NCI-H128 (cell line): Measurements from ENCODE around the gene PARP12.

ENCODE experiments used
- DNase-seq: peaks from one replicate; lab custom pipeline; 2025; ENCODE audit not compliant: unreplicated experiment; lab: John Stamatoyannopoulos, UW

The PARP12 gene

GRCh38 chr7:140060243-140060630 lies 2.5 kb downstream of the PARP12 start:
- DNase-seq: no peak

DNA sequence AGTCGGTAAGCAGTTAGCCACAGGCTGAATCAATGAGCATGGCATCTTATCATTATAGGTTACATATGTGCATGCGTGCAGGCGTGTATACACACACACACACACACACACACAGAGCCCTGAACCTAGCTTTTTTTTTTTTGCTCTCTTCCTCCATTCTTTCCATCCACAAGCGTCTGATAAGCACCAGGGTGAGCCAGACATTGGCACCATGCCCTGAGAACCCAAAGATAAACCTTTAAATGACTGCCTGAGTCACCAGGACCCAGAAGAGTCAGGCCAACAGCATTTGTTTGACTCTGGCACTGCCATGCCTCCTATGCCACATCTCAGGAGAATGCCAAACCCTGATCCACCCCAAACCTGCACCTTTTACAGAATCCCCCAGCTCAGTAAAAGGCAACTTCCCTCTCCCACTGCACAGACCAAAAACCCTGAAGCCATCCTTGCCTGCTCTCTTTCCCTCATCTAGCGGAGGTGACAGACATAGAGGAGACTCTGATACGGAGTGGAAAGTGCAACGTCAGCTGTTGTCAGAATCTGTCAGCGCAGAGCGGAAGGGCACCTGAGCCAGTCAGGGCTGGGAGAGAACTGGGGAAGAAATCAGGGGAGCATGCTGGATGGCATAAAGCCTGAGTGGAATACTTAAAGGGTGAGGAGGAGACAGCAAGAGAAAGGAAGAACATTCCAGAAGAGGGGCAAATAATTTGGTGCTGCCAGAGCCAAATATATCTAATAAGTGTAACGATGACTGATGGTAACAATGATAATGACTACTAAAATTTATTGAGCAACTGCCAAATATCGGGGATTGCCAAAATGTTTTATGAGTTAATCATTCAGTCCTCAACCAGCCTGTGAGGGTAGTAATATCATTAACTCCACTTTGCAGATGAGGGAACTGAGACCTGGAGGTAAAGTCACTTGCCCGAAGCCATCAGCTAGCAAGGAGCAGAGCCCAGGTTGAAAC lies 3.2 kb downstream of the PARP12 start:
- no peak for DNase-seq

DNA sequence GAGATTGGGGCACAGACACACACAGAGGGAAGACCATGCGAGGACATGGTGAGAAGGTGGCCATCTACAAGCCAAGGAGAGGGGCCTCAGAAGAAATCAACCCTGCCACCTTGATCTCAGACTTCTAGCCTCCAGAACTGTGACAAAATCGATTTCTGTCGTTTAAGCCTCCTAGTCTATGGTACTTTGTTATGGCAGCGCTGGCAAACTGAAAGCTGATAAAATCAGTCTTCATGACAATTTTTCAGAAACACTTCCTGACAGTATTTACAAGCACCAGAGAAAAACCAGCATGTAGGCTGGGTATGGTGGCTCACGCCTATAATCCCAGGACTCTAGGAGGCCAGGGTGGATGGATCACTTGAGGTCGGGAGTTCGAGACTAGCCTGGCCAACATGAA lies 4.2 kb downstream of the PARP12 start:
- DNase-seq: no peak

GRCh38 chr7:140057143-140057535 lies 5.6 kb downstream of the PARP12 start:
- DNase-seq: no peak

GRCh38 chr7:140056431-140057142 lies 6.2 kb downstream of the PARP12 start:
- no peak for DNase-seq

GRCh38 chr7:140055833-140056232 lies 6.9 kb downstream of the PARP12 start:
- DNase-seq: no peak

DNA sequence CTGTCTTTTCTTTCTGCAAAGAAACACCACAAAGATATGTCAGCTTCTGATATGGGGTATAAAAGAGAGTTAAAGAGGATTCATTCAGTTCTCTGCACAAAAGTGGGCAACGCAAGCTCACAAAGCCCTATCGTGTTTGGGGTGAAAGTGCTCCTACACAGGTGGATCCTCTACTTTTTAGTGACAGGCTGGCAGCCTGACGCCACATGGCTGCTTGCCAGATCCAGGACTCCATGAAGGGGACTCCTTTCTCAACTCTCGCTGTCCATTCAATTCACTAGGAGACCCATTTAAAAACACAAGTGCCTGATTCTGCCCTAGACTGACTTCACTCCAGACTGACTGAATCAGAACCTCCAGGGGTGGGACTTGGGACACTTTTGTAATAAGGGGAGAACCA lies 8.0 kb downstream of the PARP12 start:
- DNase-seq: no peak

GRCh38 chr7:140053812-140054539 lies 8.8 kb downstream of the PARP12 start:
- DNase-seq: no peak

GRCh38 chr7:140051820-140052219 lies 10.9 kb downstream of the PARP12 start:
- no peak for DNase-seq

- no peak for DNase-seq
These were observed 12.7 kb downstream of the PARP12 start for GRCh38 chr7:140050100-140050499.

DNA sequence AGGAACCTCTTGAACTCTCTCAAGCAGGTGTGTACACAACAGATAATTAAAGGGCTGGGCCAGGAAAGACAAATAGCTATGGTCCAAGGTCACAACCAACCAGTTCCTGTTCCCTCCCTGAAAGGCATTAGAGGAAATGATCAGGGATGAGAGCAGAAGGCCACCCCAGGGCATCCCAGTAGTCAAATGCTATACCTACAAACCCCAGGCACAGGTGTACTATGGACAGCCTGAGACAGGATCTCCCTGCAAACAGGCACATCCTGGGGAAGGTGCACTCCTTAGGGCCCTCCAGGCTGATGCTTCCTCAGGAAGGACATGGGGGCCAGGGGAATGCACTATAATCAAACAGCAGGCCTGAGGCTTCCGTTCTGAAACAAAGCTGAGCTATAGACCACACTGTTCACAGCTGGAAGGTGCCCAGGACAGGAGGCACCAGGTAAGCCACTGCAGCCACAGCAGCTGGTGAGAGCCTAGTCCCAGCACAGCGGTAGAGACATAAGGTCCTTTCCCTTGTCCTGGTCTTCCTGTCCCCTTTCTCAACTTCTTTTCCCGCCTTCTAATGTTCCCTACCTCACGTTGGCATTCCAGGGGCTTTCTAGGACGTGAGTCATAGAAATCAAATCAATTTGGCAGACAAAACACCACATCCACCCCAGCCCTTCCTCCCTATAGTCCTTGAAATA lies 13.3 kb downstream of the PARP12 start:
- no peak for DNase-seq

- DNase-seq: no peak
These were observed 13.8 kb downstream of the PARP12 start for GRCh38 chr7:140048989-140049338.

DNA sequence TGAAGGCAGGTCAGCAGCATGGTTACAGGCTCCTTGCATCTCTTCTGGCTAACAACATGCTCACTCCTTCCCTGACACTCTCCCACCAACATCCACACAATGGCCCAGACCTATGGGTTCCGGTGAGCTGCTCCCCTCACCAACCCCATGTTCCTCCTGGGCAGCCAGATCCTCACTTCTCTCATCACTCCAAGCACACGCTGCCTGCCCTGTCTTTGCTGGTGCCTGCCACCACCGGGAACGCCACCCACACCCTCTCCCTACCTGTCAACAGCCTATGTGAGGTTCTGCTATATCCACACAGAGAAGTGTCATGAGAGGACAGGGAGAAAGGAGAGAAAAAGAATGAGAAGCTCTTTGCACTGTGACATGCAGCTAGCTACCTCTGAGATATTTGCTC lies 14.6 kb downstream of the PARP12 start:
- no peak for DNase-seq

DNA sequence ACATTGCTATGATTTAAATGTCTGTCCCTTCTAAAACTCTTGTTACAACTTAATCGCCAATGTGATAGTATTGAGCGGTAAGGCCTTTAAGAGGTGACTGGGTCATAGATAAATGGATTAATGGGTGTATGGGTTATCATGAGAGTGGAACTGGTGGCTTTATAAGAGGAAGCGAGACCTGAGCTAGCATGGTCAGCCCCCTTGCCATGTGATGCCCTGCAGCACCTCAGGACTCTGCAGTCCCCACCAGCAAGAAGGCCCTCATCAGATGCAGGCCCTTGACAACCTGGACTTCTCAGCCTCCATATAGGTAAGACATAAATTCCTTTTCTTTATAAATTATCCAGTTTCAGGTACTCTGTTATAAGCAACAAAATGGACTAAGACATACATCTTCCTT lies 15.6 kb downstream of the PARP12 start:
- DNase-seq: no peak

- DNase-seq: no peak
These were observed 17.1 kb downstream of the PARP12 start for GRCh38 chr7:140045697-140046096.

DNA sequence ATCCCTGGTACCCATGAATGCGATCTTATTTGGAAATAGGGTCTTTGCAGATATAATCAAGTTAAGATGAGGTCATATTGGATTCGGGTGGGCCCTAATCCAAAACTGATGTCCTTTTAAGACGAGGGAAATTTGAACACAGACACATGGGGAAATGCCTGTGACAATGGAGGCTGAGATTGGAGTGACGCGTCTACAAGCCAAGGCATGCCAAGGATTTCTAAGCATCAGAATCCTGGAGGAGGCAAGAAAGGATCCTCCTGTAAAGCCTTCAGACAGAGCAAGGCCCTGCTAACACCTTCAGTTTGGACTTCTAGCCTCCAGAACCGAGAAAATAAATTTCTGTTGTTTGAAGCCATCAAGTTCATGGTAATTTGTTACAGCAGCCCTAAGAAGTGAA lies 18.5 kb downstream of the PARP12 start:
- DNase-seq: no peak

- no peak for DNase-seq
These were observed 20.4 kb downstream of the PARP12 start for GRCh38 chr7:140042386-140042670.

DNA sequence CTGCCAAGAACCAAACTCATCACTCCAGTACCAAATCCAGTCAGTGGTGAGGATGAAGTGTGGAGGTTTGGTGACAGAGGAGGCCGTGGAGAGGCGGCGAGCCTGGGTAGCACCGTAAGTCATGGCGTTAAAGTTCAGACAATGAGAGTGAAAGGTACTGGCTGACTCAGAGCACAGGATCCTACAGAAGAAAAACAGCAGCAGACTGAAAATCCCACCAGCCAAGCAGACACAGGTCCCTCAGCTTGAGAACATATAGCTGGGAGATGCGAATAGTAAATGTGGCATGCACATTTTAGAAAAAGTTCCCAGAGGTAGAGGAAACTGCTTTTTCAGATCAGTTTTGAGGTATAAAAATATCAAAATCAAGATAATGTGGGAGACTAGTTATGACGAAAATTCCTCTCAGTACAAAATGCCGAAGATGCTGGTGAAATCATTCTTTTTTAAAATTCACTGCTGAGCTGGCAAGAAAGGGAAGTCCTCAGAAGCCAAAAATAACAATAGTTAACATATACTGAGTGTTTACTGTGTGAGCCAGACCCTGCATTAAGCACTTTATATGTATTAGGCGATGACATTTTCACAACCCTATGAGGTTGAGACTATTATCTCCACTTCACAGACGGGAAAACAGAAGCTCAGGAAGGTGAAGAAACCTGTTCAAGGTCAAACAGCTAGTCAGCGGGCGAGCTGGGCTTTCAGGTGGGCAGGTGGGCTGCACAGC lies 20.9 kb downstream of the PARP12 start:
- DNase-seq: no peak

DNA sequence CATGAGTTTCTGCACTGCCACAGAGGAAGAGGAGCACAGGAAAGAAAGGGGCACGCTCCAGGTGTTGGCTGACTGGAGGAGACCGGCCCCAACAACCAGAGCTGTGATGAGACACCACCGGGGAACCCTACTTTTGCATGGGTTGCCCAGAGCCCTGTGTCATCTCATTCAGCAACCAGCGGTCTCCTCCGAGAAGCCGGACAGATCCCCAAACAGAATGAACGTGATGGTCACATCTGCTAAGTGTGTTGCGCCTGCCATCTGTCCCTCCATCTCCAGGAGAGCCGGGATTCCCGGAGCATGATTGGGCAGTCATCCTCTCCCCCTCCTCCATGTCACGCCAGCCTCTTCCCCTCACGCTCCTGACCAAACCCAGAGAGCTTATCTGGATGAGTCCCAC lies 22.9 kb downstream of the PARP12 start:
- no peak for DNase-seq

DNA sequence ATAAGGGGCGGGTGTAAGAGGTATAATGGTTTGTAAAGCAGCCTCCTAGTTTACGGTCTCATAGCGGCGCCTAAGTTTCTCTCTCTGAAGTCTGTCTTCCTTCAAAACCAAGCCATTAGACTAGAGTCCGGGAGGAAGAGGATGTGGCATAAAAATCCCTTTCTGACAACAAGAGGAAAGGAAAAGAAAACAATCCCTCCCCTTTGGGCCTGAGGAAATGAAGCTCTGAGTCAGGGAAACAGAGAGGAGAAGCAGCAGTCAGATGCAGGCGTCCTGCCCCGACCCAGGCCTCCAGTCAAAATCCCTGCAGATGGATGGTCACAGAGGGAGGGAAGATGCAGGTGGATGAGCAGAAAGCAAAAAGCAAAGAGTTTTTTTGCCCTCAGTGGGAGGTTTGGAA lies 23.7 kb downstream of the PARP12 start:
- no peak for DNase-seq
